Lower leg skin (tissue), 4 donors: Measurements from ENCODE around the gene CXADR. TPM values are rescaled to one million over a fixed set of nuclear protein-coding genes. Genes with fewer than 3 reads are reported as not detected.

ENCODE experiments used
- DNase-seq, 2 donors: peaks; one replicate each; pipeline ENCODE4 v3.0.0-alpha.2; 2019; ENCODE audit warnings: low spot score in 2 of 2
- H3K4me3 ChIP-seq: fragments of 200-600 bp; sonication (generic); 2 replicates; pipeline ENCODE4 v1.5.1; 2017; ENCODE audit warnings: mild to moderate bottlenecking, low read depth; ENCODE audit not compliant: poor library complexity, severe bottlenecking
- POLR2A ChIP-seq, 2 donors: fragments of 450-650 bp; IDR thresholded peaks; one replicate each; pipeline ENCODE4 v1.6.1; 2016 to 2017; ENCODE audit warnings: antibody characterized with exemption in 2 of 2, mild to moderate bottlenecking in 1 of 2, moderate library complexity in 1 of 2
- WGBS, 2 donors: methylation state at CpG; one replicate each; pipeline ENCODE4 v1.1.5; 2018; 5-methylcytosine and 5-hydroxymethylcytosine counted together
- intact Hi-C: fragments of 100-400 bp; cut with DNase I; formaldehyde crosslinking; loops from one replicate; pipeline ENCODE4 v1.15.0; 2023; ENCODE audit warnings: low total_unique reads
- total RNA-seq, 4 donors: library from RNA; depleted of rRNA; stranded (reverse); fragments of >200 nt; gene quantifications; one replicate each; pipeline ENCODE4 v1.1.0, GENCODE V29; 2016
- TF ChIP-seq, protein P1 (sequence below), 3 donors: fragments of 450-650 bp; IDR thresholded peaks; one replicate each; pipeline ENCODE4 v1.5.1; 2016; ENCODE audit warnings: antibody characterized with exemption in 3 of 3, mild to moderate bottlenecking in 3 of 3, moderate library complexity in 2 of 3

The CXADR gene
- total RNA-seq, 4 donors from 2014 or later: 84.7 to 134 (median 123) TPM

DNA sequence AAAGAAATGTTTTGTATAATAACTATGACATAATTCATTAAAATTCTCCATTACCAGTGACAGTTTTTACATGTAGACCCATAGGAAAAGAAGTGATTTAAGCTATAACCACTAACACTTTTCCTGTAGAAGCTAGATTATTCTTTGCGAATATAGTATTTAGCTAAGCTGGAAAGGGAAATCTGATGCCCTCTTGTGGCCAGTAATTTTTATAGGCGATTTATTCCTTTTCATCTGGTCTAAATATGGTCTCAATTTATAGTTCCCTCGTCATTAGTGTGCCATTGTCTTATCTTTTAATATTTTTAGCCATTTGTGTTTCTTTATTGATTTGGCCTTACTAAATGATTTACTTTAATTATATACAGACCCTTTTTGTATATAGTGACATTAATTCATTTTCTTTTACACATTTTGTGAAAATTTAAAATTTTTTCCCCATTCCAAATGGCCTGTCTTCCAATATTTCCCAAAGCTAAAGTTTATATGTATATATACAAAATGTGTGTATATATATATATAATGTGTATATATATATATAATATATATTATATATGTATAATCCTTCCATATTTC, 73.1 kb downstream of the CXADR start:
- 3 to 6% methylated on average over 3 of the region's 3 CpGs for WGBS, 2 donors
- no peak overlapping the region for H3K4me3 ChIP-seq
- no peak for DNase-seq
- intact Hi-C loops: no loop called here
- no peak for TF ChIP-seq POLR2A (IDR thresholded peaks at IDR 0.05)
- TF ChIP-seq, protein P1, sequence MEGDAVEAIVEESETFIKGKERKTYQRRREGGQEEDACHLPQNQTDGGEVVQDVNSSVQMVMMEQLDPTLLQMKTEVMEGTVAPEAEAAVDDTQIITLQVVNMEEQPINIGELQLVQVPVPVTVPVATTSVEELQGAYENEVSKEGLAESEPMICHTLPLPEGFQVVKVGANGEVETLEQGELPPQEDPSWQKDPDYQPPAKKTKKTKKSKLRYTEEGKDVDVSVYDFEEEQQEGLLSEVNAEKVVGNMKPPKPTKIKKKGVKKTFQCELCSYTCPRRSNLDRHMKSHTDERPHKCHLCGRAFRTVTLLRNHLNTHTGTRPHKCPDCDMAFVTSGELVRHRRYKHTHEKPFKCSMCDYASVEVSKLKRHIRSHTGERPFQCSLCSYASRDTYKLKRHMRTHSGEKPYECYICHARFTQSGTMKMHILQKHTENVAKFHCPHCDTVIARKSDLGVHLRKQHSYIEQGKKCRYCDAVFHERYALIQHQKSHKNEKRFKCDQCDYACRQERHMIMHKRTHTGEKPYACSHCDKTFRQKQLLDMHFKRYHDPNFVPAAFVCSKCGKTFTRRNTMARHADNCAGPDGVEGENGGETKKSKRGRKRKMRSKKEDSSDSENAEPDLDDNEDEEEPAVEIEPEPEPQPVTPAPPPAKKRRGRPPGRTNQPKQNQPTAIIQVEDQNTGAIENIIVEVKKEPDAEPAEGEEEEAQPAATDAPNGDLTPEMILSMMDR (IDR thresholded peaks at IDR 0.05): peak in 1 of 3 donors; percentile 43

DNA sequence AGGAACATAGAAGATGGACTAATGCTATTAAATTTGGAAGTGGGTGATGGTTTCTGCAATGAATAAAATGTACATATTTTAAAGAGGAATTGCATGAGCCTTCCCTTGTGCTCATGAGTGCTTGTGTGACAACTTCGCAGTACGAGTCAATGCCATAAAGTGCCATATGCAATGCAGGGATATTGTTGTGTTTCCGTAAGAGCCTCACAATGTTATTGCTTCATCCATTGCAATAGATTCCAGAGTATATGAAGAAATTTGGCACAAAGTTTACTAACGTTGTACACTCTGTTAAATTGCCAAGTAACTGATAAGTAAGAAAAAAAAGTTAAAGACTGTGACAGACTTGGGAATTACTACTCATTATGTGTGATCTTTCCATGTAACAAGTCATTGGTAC, 77.6 kb downstream of the CXADR start:
- no peak for DNase-seq
- H3K4me3 ChIP-seq: no peak overlapping the region
- TF ChIP-seq, protein P1 (IDR thresholded peaks at IDR 0.05): no peak
- no peak for TF ChIP-seq POLR2A (IDR thresholded peaks at IDR 0.05)
- 63 to 70% methylated on average over 4 of the region's 4 CpGs for whole genome bisulfite sequencing, 2 donors
- intact Hi-C loops: no loop called here

DNA sequence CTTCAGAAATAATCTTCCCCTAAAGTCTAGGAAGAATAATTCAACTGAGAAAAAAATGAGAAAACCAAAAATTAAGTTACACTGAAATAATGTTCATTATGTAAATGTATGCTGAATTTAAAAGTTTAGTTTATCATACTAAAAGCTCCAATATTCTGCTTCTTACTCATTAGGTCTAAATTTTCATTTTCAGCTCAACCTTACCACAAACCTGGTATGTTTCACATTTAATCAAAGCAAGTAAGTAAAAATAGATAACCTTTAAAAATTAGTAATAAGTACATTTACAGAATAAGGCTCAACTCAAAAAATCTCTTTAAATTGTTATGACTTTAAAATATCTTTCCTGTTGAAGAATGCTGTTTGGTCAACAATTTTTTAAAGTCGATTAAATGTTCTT, 84.8 kb downstream of the CXADR start:
- intact Hi-C loops: no loop called here
- no peak for TF ChIP-seq POLR2A (IDR thresholded peaks at IDR 0.05)
- DNase-seq: no peak
- 62 to 77% methylated on average over 1 of the region's 1 CpG for WGBS, 2 donors
- H3K4me3 ChIP-seq: no peak overlapping the region

DNA sequence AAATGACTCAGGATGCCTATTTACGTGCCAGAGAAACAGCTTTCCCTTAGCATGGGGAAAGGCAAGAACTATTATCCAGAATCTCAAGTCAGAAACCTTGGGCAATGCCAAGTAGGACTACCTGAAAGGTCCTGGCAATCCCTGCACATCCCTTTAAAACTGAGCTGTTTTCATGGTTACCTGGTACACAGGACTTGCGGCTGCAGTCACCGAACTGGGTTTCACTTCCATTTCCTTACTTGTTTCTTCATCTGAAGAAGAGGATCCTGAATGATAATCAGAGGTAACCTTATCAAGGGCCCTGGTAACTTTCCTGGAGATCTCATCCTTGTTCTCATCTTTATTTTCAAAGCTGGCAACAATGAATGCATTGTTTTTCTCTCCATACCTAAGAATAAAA, 85.6 kb downstream of the CXADR start:
- DNase-seq: no peak
- no peak for TF ChIP-seq POLR2A (IDR thresholded peaks at IDR 0.05)
- TF ChIP-seq, protein P1 (IDR thresholded peaks at IDR 0.05): no peak
- intact Hi-C loops: no loop called here
- H3K4me3 ChIP-seq: no peak overlapping the region
- WGBS, 2 donors: 87 to 89% methylated on average over 3 of the region's 3 CpGs

DNA sequence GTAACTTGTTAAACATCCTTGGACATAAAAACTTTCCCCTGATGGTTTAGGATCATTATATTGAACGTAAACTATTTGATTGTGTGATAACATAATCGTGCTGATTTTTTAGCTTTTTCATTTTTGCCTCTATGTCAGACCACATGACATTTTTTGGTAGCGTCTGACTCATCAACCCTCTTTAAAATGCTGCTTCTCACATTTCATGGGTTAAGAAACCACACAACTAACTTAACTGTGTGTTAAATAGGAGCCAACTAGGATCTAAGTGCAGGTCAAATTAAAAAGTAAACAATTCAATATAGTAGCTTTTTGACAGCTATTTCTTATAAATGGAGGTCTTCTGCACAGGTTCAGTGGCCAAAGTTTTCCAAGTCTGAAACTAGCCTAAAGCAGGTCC, 90.0 kb downstream of the CXADR start:
- intact Hi-C loops: no loop called here
- TF ChIP-seq POLR2A (IDR thresholded peaks at IDR 0.05): no peak
- TF ChIP-seq, protein P1 (IDR thresholded peaks at IDR 0.05): no peak
- WGBS, 2 donors: 75 to 80% methylated on average over 3 of the region's 3 CpGs
- no peak overlapping the region for H3K4me3 ChIP-seq
- DNase-seq: no peak

DNA sequence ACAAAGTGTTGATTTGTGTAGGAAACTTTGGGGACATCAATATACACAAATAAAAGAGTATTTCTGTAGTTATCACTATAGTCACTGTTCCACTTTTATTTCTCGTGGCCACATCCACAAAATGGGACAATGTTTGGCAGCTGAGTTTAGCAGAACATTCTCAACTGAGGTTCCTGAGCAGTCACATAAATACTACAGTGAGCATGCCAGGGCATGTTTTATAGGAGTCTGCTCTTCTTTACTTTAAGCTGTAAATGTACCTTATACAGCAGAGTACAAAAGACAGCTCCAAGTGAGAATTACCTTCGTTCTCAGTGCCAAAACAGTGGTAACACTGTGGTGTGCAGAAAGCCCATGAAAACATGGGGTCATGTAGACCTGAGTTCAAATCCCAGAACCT, 94.8 kb downstream of the CXADR start:
- 46 to 52% methylated on average over 2 of the region's 2 CpGs for WGBS, 2 donors
- intact Hi-C loops: no loop called here

More for the DNA sequence above, 94.8 kb downstream of the CXADR start:
- no peak for DNase-seq
- H3K4me3 ChIP-seq: no peak overlapping the region
- TF ChIP-seq, protein P1 (IDR thresholded peaks at IDR 0.05): no peak
